OCI-LY3 (cell line): ENCODE measurements around the gene PLK5.

ENCODE experiments used
- CTCF ChIP-seq: fragments of 200-600, 300-600 bp; sonication (generic); IDR thresholded peaks from 2 replicates; pipeline ENCODE4 v1.5.1; 2014; ENCODE audit warnings: antibody characterized with exemption, low read length, low read depth
- EZH2phosphoT487 ChIP-seq: fragments of 200-600 bp; shearing (Covaris generic); IDR thresholded peaks from 2 replicates; pipeline ENCODE4 v1.6.1; 2018; ENCODE audit warnings: antibody characterized with exemption, mixed run types, low read depth

DNA sequence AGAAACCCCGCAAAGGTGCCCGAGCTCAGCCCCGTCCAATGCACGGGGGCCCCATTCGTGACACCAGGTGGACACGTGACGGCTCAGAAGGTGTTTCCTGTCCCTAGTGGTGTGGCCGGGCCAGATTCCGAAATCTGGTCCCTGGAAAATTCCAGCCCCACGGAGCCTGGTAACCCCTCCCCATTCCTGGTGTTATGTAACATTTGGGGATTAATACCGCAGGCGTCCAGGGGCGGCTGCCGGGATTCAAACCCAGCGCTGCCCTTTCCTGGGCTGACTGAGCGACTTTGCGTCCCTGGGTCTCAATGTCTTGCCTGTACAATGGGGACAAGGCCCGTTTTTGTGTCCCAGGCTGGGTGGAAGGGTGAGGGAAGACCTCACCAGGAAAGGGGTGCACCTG lies 1.0 kb upstream of the PLK5 start:
- no peak for TF ChIP-seq CTCF
- TF ChIP-seq EZH2phosphoT487: no peak
